GM19023 (cell line): ENCODE results near the gene DNAAF3.
"Not testable (repeated sequence)": the region's sequence is repeated elsewhere in the genome, so short reads cannot be mapped to it uniquely, and the experiment has no call there.

Experiments used
- ATAC-seq: cut with Tn5 transposase; IDR thresholded peaks from one replicate; pipeline ENCODE4 v1.9.1; 2021; ENCODE audit warnings: mild to moderate bottlenecking, moderate library complexity; ENCODE audit not compliant: unreplicated experiment

Gene DNAAF3

GRCh38 chr19:55176076-55176475 is 9.7 kb upstream of the DNAAF3 start:
- ATAC-seq: no peak

- ATAC-seq: no peak
Measured at GRCh38 chr19:55175117-55175867, 8.9 kb upstream of the DNAAF3 start.

GRCh38 chr19:55174425-55175116 is 8.2 kb upstream of the DNAAF3 start:
- no peak for ATAC-seq

GRCh38 chr19:55173714-55174409 is 7.4 kb upstream of the DNAAF3 start:
- no peak for ATAC-seq

- ATAC-seq: no peak
Measured at GRCh38 chr19:55173186-55173713, 6.8 kb upstream of the DNAAF3 start.

GRCh38 chr19:55172741-55173140 is 6.3 kb upstream of the DNAAF3 start:
- ATAC-seq: no peak

GRCh38 chr19:55172318-55172717 is 5.9 kb upstream of the DNAAF3 start:
- not testable (repeated sequence) for ATAC-seq

GRCh38 chr19:55171440-55171839 is 5.0 kb upstream of the DNAAF3 start:
- ATAC-seq: no peak

GRCh38 chr19:55169136-55169535 is 2.7 kb upstream of the DNAAF3 start:
- ATAC-seq: no peak

GRCh38 chr19:55165952-55166529 is 372 bp downstream of the DNAAF3 start:
- no peak for ATAC-seq

- ATAC-seq: no peak
Measured at GRCh38 chr19:55161571-55162322, 4.7 kb downstream of the DNAAF3 start.

GRCh38 chr19:55160986-55161365 is 5.4 kb downstream of the DNAAF3 start:
- ATAC-seq: no peak

- no peak for ATAC-seq
Measured at GRCh38 chr19:55160128-55160985, 6.1 kb downstream of the DNAAF3 start.

GRCh38 chr19:55158848-55159749 is 7.3 kb downstream of the DNAAF3 start:
- ATAC-seq: no peak

GRCh38 chr19:55158423-55158822 is 8.0 kb downstream of the DNAAF3 start:
- no peak for ATAC-seq

- no peak for ATAC-seq
Measured at GRCh38 chr19:55157064-55157908, 9.1 kb downstream of the DNAAF3 start, which contains the start of gene TNNI3. TNNI3 (minus strand) TSS chr19:55157732; CDS start chr19:55157589, 143 bp downstream.

- no peak for ATAC-seq
Measured at GRCh38 chr19:55156202-55157063, 10.0 kb downstream of the DNAAF3 start.
